Measurements from ENCODE around the gene CALCR. TPM values are rescaled to one million over a fixed set of nuclear protein-coding genes. Genes with fewer than 3 reads are reported as not detected.
A peak's percentile ranks its signal among the peaks of the same experiment; 100 is the strongest.

The CALCR gene
- total and polyA plus RNA-seq, 4 donors, result 0.04 to 0.20 (median 0.09) TPM

DNA sequence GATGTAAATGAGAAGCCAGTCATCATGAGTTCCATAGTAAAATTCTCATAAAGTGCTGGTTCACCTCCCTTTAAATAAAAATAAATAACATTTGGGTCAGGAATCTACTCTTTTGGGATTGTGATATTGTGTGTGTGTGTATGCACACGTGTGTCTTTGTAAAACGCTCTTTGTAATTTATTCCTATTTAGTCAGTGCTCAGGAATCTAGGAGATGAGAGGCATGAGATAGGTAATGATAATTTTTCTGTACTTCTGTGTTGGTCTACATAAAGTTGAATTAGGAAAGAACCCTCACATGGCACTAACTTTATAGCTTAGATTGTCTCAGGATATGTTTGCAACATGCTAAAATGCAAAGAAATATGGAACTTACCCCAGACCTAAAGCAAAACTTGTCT, 4.9 kb upstream of the CALCR start:
- WGBS, 2 donors, result 82 to 93% methylated on average over 2 of the region's 2 CpGs

DNA sequence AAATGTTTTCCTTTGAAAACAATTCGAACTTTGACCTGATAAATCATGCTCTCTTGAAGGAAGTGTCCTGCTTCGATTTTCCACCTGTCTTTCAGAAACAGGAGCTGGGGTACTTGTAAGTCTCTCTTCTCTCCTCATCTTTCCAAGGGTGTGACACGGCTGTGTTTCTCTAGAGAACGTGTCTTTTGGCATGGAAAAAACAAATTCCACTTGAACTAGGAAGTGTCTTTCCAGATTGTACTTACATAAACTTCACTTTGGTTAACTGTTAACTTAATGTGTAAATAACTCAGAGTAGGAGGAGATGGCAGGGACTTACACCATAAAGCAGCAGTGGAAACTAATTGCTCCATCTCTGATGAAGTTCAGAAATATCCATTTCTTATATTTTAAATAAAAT, 4.2 kb upstream of the CALCR start:
- no peak overlapping the region for H3K9ac ChIP-seq (ENCODE audit: insufficient read depth in 1 of 2, low read length in 2 of 2)
- H3K4me1 ChIP-seq (ENCODE audit: control insufficient read depth in 5 of 5, insufficient read depth in 5 of 5, low read length in 5 of 5), result peaks cover 0 to 10% (median 0%) of the 10 kb centered on the region in 5 donors
- H3K9me3 ChIP-seq (ENCODE audit: control insufficient read depth in 4 of 4, insufficient read depth in 3 of 4, low read length in 3 of 4), result peaks cover 0 to 4% (median 0%) of the 10 kb centered on the region in 4 donors
- DNase-seq (no peak), ATAC-seq (ENCODE audit: insufficient read depth, low FRiP score) (peak; percentile 7)
- 41 to 65% methylated on average over 4 of the region's 4 CpGs for WGBS, 2 donors
- H3K4me3 ChIP-seq, result no peak overlapping the region
- no peaks in the 10 kb centered on the region for H3K36me3 ChIP-seq (ENCODE audit: control insufficient read depth in 4 of 4, insufficient read depth in 4 of 4, low read length in 4 of 4)
- H3K27me3 ChIP-seq (ENCODE audit: control insufficient read depth in 3 of 3, insufficient read depth in 3 of 3, low read length in 2 of 3), result peaks cover 16 to 35% (median 34%) of the 10 kb centered on the region in 3 donors
- H3K27ac ChIP-seq (ENCODE audit: low read depth in 1 of 2, low read length in 1 of 2), result no peak overlapping the region
- no peak for TF ChIP-seq CTCF (IDR thresholded peaks at IDR 0.05; ENCODE audit: control extremely low read depth, extremely low read depth)

More for the DNA sequence above, 4.9 kb upstream of the CALCR start:
- no peak for TF ChIP-seq CTCF (IDR thresholded peaks at IDR 0.05; ENCODE audit: control extremely low read depth, extremely low read depth)
- H3K9ac ChIP-seq (ENCODE audit: insufficient read depth in 1 of 2, low read length in 2 of 2), result no peak overlapping the region
- no peak overlapping the region for H3K4me3 ChIP-seq
- H3K36me3 ChIP-seq (ENCODE audit: control insufficient read depth in 4 of 4, insufficient read depth in 4 of 4, low read length in 4 of 4), result no peaks in the 10 kb centered on the region
- DNase-seq, result no peak
- no peak for ATAC-seq (ENCODE audit: insufficient read depth, low FRiP score)
- peaks cover 0 to 7% (median 0%) of the 10 kb centered on the region in 5 donors for H3K4me1 ChIP-seq (ENCODE audit: control insufficient read depth in 5 of 5, insufficient read depth in 5 of 5, low read length in 5 of 5)
- H3K9me3 ChIP-seq (ENCODE audit: control insufficient read depth in 4 of 4, insufficient read depth in 3 of 4, low read length in 3 of 4), result peaks cover 0 to 4% (median 0%) of the 10 kb centered on the region in 4 donors
- no peak overlapping the region for H3K27ac ChIP-seq (ENCODE audit: low read depth in 1 of 2, low read length in 1 of 2)
- peaks cover 10 to 28% (median 28%) of the 10 kb centered on the region in 3 donors for H3K27me3 ChIP-seq (ENCODE audit: control insufficient read depth in 3 of 3, insufficient read depth in 3 of 3, low read length in 2 of 3)

DNA sequence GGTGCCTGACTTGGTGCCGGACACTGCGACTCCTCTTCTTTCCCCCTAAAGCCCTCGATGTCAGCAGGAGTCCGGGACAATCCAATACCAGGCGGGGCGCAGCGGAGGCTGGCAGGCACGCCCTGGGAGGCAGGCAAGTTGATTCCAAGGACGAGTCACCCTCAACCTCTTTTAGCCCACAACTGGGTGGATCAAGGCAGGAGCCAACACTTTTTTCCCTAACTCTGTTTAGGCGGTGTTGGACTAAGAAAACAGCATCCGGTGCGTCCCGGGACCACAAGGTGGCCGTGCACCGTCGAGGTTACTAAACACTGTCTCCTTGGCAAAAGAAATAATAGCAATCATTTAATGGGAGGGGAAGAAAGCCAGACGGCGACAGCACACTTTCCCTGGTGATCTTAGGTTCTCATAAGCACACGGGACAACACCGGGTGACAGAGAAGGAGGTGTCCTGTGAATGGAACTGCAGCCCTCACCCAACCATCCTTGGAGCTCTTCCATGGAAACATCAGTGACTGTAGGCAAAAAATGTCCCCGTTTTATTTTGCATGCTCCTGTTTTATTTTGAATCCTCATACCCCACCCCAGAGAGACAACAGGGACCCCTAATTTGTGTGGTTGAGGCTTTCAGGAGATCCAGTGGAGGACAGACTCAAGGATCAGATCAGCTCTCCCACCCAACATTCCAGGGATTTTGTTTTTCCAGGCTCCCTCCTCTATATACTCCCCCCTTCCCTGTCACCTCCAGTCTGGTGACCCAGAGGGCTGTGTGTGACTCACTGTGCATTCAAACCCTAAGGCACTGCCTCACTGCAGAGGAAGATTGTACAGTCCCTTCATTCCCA, 1.3 kb upstream of the CALCR start:
- Histone ChIP-seq H3K27ac (ENCODE audit: low read depth in 1 of 2, low read length in 1 of 2) (no peak overlapping the region), H3K9ac (ENCODE audit: insufficient read depth in 1 of 2, low read length in 2 of 2) (no peak overlapping the region), H3K27me3 (ENCODE audit: control insufficient read depth in 3 of 3, insufficient read depth in 3 of 3, low read length in 2 of 3) (peaks cover 16 to 53% (median 38%) of the 10 kb centered on the region in 3 donors), H3K9me3 (ENCODE audit: control insufficient read depth in 4 of 4, insufficient read depth in 3 of 4, low read length in 3 of 4) (peaks cover 0 to 4% (median 0%) of the 10 kb centered on the region in 4 donors), H3K4me1 (ENCODE audit: control insufficient read depth in 5 of 5, insufficient read depth in 5 of 5, low read length in 5 of 5) (peaks cover 0 to 10% (median 0%) of the 10 kb centered on the region in 5 donors), H3K36me3 (ENCODE audit: control insufficient read depth in 4 of 4, insufficient read depth in 4 of 4, low read length in 4 of 4) (no peaks in the 10 kb centered on the region), H3K4me3 (no peak overlapping the region)
- DNase-seq, result no peak
- 7 to 9% methylated on average over 21 of the region's 21 CpGs for WGBS, 2 donors
- no peak for ATAC-seq (ENCODE audit: insufficient read depth, low FRiP score)
- TF ChIP-seq CTCF (IDR thresholded peaks at IDR 0.05; ENCODE audit: control extremely low read depth, extremely low read depth), result no peak

Measured in lung (tissue), 12 donors.